HFFc6 (cell line): ENCODE data around the gene KAT14. TPM values are rescaled to one million over a fixed set of nuclear protein-coding genes. Genes with fewer than 3 reads are reported as not detected.

Experiments
- DNase-seq: peaks from one replicate; pipeline ENCODE4 v3.0.0-alpha.2; 2018
- H3K27ac Mint-ChIP-seq: 2 replicates; pipeline ENCODE4 v1.8.0; 2020; ENCODE audit warnings: mild to moderate bottlenecking, mixed read lengths
- H3K27me3 Mint-ChIP-seq: 2 replicates; pipeline ENCODE4 v1.8.0; 2021; ENCODE audit warnings: mild to moderate bottlenecking, moderate library complexity, mixed read lengths; ENCODE audit not compliant: insufficient read depth
- H3K36me3 Mint-ChIP-seq: 2 replicates; pipeline ENCODE4 v1.8.0; 2021; ENCODE audit warnings: low read depth, mixed read lengths
- H3K4me1 Mint-ChIP-seq: 2 replicates; pipeline ENCODE4 v1.8.0; 2020; ENCODE audit warnings: low read depth, mixed read lengths
- H3K4me3 Mint-ChIP-seq: 2 replicates; pipeline ENCODE4 v1.8.0; 2020; ENCODE audit warnings: mild to moderate bottlenecking, moderate library complexity, mixed read lengths
- H3K9me3 Mint-ChIP-seq: 2 replicates; pipeline ENCODE4 v1.8.0; 2020; ENCODE audit warnings: mild to moderate bottlenecking, mixed read lengths
- total RNA-seq, 6 experiments: library from RNA; stranded (reverse); fragmentation: NEBNext Ultra II Directional; extraction: Animal tissue kit (Norgen Biotek cat#: 25700); gene quantifications; 2 replicates in 1 of 6; 3 replicates in 5 of 6; pipeline ENCODE4 v1.2.3, GENCODE V29; 2021
- TF ChIP-seq, protein P1 (sequence below): fragments of 200-600 bp; sonication (generic); IDR thresholded peaks from 2 replicates; pipeline ENCODE4 v1.5.0; 2021; ENCODE audit warnings: antibody characterized with exemption, mild to moderate bottlenecking

The KAT14 gene
- total RNA-seq, 6 experiments from 2014 or later: 8.9 to 10.3 (median 9.6) TPM

DNA sequence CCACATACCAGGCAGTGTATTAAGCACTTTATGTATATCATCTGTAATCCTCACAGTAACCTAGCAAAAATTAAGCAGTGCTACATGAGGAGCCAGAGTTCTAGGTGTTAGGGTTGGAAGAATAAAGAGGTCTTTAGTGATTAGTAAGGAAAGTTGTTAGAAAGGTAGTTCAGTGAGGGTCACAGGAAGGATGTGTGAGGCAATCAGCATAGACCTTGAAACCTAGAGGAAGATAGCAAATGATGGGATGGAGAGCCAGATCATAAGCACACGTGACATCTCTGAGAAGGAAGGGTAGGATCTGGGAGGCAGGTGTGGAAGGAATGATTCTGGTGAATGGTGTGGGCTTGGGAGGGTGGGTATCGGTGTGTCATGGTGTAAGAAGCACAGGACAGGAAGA is 2.2 kb downstream of the KAT14 start:
- H3K36me3 Mint-ChIP-seq: peaks cover 7% of the 10 kb centered on the region; the same call in 1 of the 2 replicates
- H3K9me3 Mint-ChIP-seq: no peaks in the 10 kb centered on the region
- H3K4me1 Mint-ChIP-seq: peaks cover 28% of the 10 kb centered on the region
- DNase-seq: no peak
- TF ChIP-seq, protein P1, sequence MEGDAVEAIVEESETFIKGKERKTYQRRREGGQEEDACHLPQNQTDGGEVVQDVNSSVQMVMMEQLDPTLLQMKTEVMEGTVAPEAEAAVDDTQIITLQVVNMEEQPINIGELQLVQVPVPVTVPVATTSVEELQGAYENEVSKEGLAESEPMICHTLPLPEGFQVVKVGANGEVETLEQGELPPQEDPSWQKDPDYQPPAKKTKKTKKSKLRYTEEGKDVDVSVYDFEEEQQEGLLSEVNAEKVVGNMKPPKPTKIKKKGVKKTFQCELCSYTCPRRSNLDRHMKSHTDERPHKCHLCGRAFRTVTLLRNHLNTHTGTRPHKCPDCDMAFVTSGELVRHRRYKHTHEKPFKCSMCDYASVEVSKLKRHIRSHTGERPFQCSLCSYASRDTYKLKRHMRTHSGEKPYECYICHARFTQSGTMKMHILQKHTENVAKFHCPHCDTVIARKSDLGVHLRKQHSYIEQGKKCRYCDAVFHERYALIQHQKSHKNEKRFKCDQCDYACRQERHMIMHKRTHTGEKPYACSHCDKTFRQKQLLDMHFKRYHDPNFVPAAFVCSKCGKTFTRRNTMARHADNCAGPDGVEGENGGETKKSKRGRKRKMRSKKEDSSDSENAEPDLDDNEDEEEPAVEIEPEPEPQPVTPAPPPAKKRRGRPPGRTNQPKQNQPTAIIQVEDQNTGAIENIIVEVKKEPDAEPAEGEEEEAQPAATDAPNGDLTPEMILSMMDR: no peak
- peak overlapping the region; percentile 19; the same call in 1 of the 2 replicates for H3K27ac Mint-ChIP-seq
- peak overlapping the region; percentile 84; the same call in 1 of the 2 replicates for H3K4me3 Mint-ChIP-seq
- no peaks in the 10 kb centered on the region for H3K27me3 Mint-ChIP-seq

DNA sequence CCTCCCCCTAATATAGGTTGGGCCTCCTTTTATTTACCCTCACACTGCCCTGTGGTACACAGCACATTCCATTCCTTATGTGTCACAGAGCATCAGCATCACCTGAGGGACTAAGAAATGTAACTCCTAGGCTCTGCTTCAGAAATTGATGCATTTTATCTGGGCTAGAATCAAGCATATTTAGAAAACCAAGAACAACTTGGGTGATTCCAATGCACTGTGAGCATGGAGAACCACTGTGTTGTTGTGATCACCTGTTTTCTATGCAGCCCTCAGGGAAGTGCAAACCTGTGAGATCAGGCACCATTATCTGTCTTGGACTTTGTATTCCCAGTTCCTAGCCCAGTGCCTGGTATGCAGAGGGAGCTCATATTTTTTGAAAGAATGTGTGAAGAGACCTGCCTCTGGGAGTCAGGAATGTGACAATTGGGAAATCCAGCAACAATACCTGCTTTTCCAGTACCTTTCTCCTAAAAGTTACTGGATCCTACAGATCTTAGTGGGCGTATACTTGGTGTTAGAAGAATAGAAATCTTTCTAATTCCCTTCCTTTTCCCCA is 7.0 kb downstream of the KAT14 start:
- DNase-seq: no peak
- Mint-ChIP-seq H3K4me3 (no peak overlapping the region), H3K9me3 (no peaks in the 10 kb centered on the region), H3K27me3 (no peaks in the 10 kb centered on the region), H3K27ac (no peak overlapping the region), H3K4me1 (peaks cover 11% of the 10 kb centered on the region), H3K36me3 (peaks cover 7% of the 10 kb centered on the region; the same call in 1 of the 2 replicates)
- TF ChIP-seq, protein P1: no peak

DNA sequence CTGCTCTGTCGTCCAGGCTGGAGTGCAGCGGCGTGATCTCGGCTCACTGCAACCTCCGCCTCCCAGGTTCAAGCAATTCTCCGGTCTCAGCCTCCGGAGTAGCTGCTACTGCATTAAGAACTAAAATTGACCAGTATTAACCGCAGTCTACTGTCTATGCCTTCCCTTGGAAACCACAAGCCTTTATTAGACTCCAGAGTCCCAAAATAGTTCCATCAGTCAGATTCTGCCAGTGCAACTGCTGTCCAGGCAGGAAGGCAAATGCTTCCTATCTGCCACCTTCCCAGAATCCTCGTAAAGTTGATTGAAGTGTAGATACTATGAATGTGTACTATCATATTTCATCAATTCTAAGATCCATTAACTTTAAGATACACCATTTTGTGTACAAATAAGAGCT is 16.7 kb downstream of the KAT14 start:
- no peak for DNase-seq
- Mint-ChIP-seq H3K27ac (no peak overlapping the region), H3K9me3 (no peaks in the 10 kb centered on the region), H3K27me3 (no peaks in the 10 kb centered on the region; the same call in 1 of the 2 replicates), H3K4me1 (no peaks in the 10 kb centered on the region), H3K4me3 (no peak overlapping the region), H3K36me3 (0 out of 2 replicates have a peak, but pooled peaks cover 5% of the 10 kb centered on the region)
- TF ChIP-seq, protein P1: no peak

DNA sequence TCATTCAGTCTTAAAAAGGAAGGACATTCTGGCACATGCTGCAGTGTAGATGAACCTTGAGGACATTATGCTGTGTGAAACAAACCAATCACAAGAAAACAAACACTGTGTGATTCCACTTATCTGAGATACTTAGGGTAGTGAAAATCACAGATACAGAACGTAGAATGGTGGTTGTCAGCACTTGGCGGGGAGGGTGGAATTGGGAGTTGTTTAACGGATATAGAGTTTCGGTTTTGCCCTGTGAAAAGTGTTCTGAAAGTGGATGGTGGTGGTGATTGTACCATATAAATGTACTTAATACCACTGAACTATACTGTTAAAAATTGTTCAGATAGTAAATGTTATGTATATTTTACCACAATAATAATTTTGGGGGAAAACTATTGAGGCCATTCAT is 18.4 kb downstream of the KAT14 start:
- no peak overlapping the region for H3K4me3 Mint-ChIP-seq
- no peaks in the 10 kb centered on the region for H3K9me3 Mint-ChIP-seq
- no peak overlapping the region for H3K27ac Mint-ChIP-seq
- peaks cover 5% of the 10 kb centered on the region; the same call in 1 of the 2 replicates for H3K36me3 Mint-ChIP-seq
- TF ChIP-seq, protein P1: no peak
- no peaks in the 10 kb centered on the region for H3K4me1 Mint-ChIP-seq
- no peak for DNase-seq
- no peaks in the 10 kb centered on the region; the same call in 1 of the 2 replicates for H3K27me3 Mint-ChIP-seq

DNA sequence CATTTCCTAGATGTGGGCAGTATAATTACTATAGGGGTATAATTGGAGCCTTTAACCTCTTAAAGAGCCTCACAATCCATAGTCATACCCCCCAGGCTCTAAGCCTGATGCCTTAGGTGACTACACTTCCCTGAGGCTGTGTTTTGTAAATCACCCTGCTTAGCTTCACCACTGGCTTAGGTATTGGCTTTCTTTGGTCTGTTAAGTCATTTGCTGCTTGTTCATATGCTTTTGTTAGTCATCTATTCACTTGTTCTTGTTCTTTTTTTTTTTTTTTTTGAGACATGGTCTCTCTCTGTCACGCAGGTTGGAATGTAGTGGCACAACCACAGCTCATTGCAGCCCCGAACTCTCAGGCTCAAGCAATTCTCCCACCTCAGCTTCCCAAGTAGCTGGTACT is 26.7 kb downstream of the KAT14 start:
- H3K27me3 Mint-ChIP-seq: peaks cover 2% of the 10 kb centered on the region; the same call in 1 of the 2 replicates
- peak; percentile 55 for DNase-seq
- TF ChIP-seq, protein P1: no peak
- H3K27ac Mint-ChIP-seq: peak overlapping the region; percentile 46
- H3K4me3 Mint-ChIP-seq: no peak overlapping the region
- no peaks in the 10 kb centered on the region for H3K9me3 Mint-ChIP-seq
- H3K4me1 Mint-ChIP-seq: peaks cover 8% of the 10 kb centered on the region; the same call in 1 of the 2 replicates
- H3K36me3 Mint-ChIP-seq: peaks cover 9% of the 10 kb centered on the region
